DMS 273 treated with DMSO at 0.1 percent for 48 hours (cell line): ENCODE results near the gene SEC23B.

ENCODE experiments used
- DNase-seq: peaks from one replicate; lab custom pipeline; 2025; lab: John Stamatoyannopoulos, UW

Gene SEC23B

DNA sequence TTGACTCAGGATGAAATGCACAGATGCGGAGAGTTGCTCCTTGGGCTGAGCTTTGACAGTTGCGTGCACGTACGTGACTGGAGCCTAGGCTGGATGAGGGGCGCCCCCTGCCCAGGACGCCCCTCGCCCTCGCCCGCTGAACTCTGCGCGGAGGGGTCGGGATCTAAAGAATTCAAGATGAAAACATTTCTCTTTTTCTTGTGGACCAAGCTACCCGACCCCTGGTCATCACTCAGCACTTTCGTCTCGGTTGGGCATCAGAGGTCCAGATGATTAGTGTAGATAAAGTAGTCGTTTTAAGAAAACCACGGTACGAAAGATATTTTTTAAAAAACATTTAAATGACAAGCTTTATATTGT lies 80.8 kb downstream of the SEC23B start:
- no peak for DNase-seq

DNA sequence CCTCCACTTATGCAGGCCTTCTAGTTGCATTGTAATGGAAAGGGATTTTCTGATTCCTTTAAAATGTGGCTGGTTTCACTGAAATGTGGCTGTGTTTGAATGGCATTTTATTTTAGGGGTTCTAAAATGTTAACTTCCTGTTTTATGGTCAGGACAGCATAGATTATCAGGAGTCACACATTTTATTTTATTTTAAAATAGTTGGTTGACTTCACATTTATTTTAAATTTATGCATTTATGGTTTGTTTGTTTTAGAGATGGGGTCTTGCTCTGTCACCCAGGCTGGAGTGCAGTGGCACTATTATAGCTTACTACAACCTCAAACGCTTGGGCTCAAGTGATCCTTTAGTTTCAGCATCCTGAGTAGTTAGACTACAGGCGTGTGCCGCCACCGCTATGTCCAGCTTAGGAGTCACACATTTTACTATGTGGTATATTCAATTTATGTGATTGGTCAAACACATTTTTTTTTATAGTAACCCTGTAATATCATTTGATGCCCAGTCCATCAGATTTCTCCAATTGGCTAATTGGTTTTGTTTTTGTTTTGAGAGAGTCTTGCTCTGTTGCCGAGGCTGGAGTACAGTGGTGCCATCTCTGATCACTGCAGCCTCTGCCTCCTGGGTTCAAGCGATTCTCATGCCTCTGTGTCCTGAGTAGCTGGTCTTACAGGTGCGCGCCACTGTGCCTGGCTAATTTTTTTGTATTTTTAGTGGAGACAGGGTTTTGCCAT lies 82.4 kb downstream of the SEC23B start:
- DNase-seq, result no peak

GRCh38 chr20:18596270-18596669 lies 88.5 kb downstream of the SEC23B start:
- no peak for DNase-seq

DNA sequence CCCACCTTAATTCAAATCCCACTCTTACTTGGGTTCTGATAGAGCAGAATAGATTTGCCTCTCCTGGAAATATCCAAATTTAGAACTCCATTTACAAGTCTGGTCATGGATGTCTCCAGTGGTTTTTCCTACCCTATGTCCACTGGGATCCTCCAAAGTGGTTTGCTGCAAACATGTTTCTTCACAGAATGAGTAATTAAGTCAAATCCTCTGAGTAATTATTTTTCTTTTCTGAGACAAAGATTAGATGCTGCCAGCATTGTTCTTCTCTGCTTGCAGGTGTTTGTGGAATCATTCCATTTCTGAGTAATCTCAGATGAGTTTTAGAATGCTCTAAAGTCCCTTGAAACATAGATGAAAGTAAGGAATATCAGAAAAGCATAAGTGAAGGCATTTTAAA lies 102.0 kb downstream of the SEC23B start:
- no peak for DNase-seq
